Parathyroid adenoma (tissue), 2 donors: ENCODE data around the gene SLC7A10.
"Not testable (repeated sequence)": the region's sequence is repeated elsewhere in the genome, so short reads cannot be mapped to it uniquely, and the experiment has no call there.

Experiments
- H2AFZ ChIP-seq: fragments of 300-600 bp; sonication (generic); one replicate; pipeline ENCODE4 v1.7.0; 2017; ENCODE audit warnings: antibody characterized with exemption, mild to moderate bottlenecking
- H3K27ac ChIP-seq: fragments of 300-600 bp; sonication (generic); one replicate; pipeline ENCODE4 v1.7.0; 2017
- H3K27me3 ChIP-seq: fragments of 300-600 bp; sonication (generic); one replicate; pipeline ENCODE4 v1.7.0; 2017; ENCODE audit warnings: low read length; ENCODE audit not compliant: control insufficient read depth, insufficient read depth
- H3K36me3 ChIP-seq: fragments of 300-600 bp; sonication (generic); one replicate; pipeline ENCODE4 v1.7.0; 2017; ENCODE audit warnings: low read length; ENCODE audit not compliant: control insufficient read depth, insufficient read depth
- H3K4me1 ChIP-seq: fragments of 300-600 bp; sonication (generic); one replicate; pipeline ENCODE4 v1.7.0; 2017; ENCODE audit warnings: control low read depth
- H3K4me2 ChIP-seq: fragments of 300-600 bp; sonication (generic); one replicate; pipeline ENCODE4 v1.7.0; 2017; ENCODE audit warnings: low read length
- H3K4me3 ChIP-seq: fragments of 300-600 bp; sonication (generic); one replicate; pipeline ENCODE4 v1.7.0; 2017; ENCODE audit warnings: low read depth, low read length
- H3K79me2 ChIP-seq: fragments of 300-600 bp; sonication (generic); one replicate; pipeline ENCODE4 v1.7.0; 2017; ENCODE audit warnings: control low read depth
- H3K9ac ChIP-seq: fragments of 300-600 bp; sonication (generic); one replicate; pipeline ENCODE4 v1.7.0; 2017; ENCODE audit warnings: mild to moderate bottlenecking
- H3K9me3 ChIP-seq: fragments of 300-600 bp; sonication (generic); one replicate; pipeline ENCODE4 v1.7.0; 2017; ENCODE audit warnings: low read length; ENCODE audit not compliant: control insufficient read depth
- CTCF ChIP-seq: fragments of 300-600 bp; sonication (generic); IDR thresholded peaks from one replicate; pipeline ENCODE4 v1.7.0; 2017; ENCODE audit warnings: antibody characterized with exemption, mild to moderate bottlenecking
- donor health status: primary hyperparathyroidism.

Gene SLC7A10

GRCh38 chr19:33214596-33214995, 11.1 kb downstream of the SLC7A10 start:
- H2AFZ ChIP-seq: no peak overlapping the region
- H3K36me3 ChIP-seq: no peaks in the 10 kb centered on the region
- H3K79me2 ChIP-seq: no peaks in the 10 kb centered on the region
- no peaks in the 10 kb centered on the region for H3K9me3 ChIP-seq
- no peak for TF ChIP-seq CTCF
- H3K9ac ChIP-seq: no peak overlapping the region
- no peak overlapping the region for H3K4me2 ChIP-seq
- no peaks in the 10 kb centered on the region for H3K27me3 ChIP-seq
- H3K4me1 ChIP-seq: no peaks in the 10 kb centered on the region
- no peak overlapping the region for H3K27ac ChIP-seq
- H3K4me3 ChIP-seq: no peak overlapping the region

GRCh38 chr19:33212436-33213172, 13.0 kb downstream of the SLC7A10 start:
- H3K4me1 ChIP-seq: no peaks in the 10 kb centered on the region
- H3K4me2 ChIP-seq: no peak overlapping the region
- no peak overlapping the region for H2AFZ ChIP-seq
- H3K79me2 ChIP-seq: no peaks in the 10 kb centered on the region
- no peak for TF ChIP-seq CTCF
- no peak overlapping the region for H3K27ac ChIP-seq
- no peaks in the 10 kb centered on the region for H3K27me3 ChIP-seq
- no peak overlapping the region for H3K4me3 ChIP-seq
- H3K9me3 ChIP-seq: no peaks in the 10 kb centered on the region
- no peaks in the 10 kb centered on the region for H3K36me3 ChIP-seq
- H3K9ac ChIP-seq: no peak overlapping the region

- no peak overlapping the region for H3K27ac ChIP-seq
- no peaks in the 10 kb centered on the region for H3K4me1 ChIP-seq
- H3K36me3 ChIP-seq: no peaks in the 10 kb centered on the region
- no peak for TF ChIP-seq CTCF
- no peak overlapping the region for H2AFZ ChIP-seq
- no peak overlapping the region for H3K9ac ChIP-seq
- no peak overlapping the region for H3K4me2 ChIP-seq
- H3K79me2 ChIP-seq: no peaks in the 10 kb centered on the region
- H3K27me3 ChIP-seq: no peaks in the 10 kb centered on the region
- H3K9me3 ChIP-seq: no peaks in the 10 kb centered on the region
- H3K4me3 ChIP-seq: no peak overlapping the region
These were observed 13.7 kb downstream of the SLC7A10 start for GRCh38 chr19:33211794-33212435.

GRCh38 chr19:33210266-33210940, 15.2 kb downstream of the SLC7A10 start:
- H2AFZ ChIP-seq: no peak overlapping the region
- TF ChIP-seq CTCF: no peak
- no peaks in the 10 kb centered on the region for H3K79me2 ChIP-seq
- H3K4me3 ChIP-seq: no peak overlapping the region
- H3K27ac ChIP-seq: no peak overlapping the region
- H3K4me1 ChIP-seq: no peaks in the 10 kb centered on the region
- H3K9me3 ChIP-seq: no peaks in the 10 kb centered on the region
- no peak overlapping the region for H3K4me2 ChIP-seq
- H3K9ac ChIP-seq: no peak overlapping the region
- H3K36me3 ChIP-seq: no peaks in the 10 kb centered on the region
- H3K27me3 ChIP-seq: no peaks in the 10 kb centered on the region

GRCh38 chr19:33209850-33210230, 15.8 kb downstream of the SLC7A10 start:
- not testable (repeated sequence) for H3K4me2 ChIP-seq, H3K79me2 ChIP-seq, H3K27ac ChIP-seq, H2AFZ ChIP-seq, H3K9me3 ChIP-seq, H3K27me3 ChIP-seq, H3K4me3 ChIP-seq, H3K4me1 ChIP-seq, H3K9ac ChIP-seq, H3K36me3 ChIP-seq
